GM13976 (cell line): ENCODE measurements around the gene ZFX.

ENCODE experiments used
- DNase-seq: peaks from one replicate; pipeline ENCODE4 v3.0.0; 2012; ENCODE audit warnings: low spot score
- in situ Hi-C: fragments of 300-500 bp; cut with MboI; formaldehyde crosslinking; loops from one replicate; pipeline ENCODE4 v1.12.0; 2022; ENCODE audit warnings: low sequenced_read_pairs, mixed read lengths, inconsistent platforms; ENCODE audit not compliant: unreplicated experiment
- TF ChIP-seq, protein P1 (sequence below): IDR thresholded peaks from 2 replicates; pipeline ENCODE4 v1.5.1; 2012; ENCODE audit warnings: borderline replicate concordance, mild to moderate bottlenecking; ENCODE audit not compliant: insufficient read depth; ENCODE audit errors: extremely low read depth, missing control alignments, control extremely low read depth

The ZFX gene

DNA sequence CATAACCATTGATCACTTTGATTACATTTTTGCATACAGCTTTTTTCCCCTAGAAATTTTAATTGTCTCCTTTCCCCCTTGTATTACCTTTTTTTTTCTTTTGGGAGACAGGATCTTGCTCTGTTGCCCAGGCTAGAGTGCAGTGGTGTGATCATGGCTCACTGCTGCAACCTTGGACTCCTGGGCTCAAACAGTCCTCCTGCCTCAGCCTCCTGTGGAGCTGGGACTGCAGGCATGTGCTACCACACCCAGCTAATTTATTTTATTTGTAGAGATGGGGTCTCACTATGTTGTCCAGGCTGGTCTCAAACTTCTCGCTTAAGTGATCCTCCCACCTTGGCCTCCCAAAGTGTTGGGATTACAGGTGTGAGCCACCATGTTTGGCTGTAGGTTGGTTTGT, 47.0 kb downstream of the ZFX start:
- TF ChIP-seq, protein P1, sequence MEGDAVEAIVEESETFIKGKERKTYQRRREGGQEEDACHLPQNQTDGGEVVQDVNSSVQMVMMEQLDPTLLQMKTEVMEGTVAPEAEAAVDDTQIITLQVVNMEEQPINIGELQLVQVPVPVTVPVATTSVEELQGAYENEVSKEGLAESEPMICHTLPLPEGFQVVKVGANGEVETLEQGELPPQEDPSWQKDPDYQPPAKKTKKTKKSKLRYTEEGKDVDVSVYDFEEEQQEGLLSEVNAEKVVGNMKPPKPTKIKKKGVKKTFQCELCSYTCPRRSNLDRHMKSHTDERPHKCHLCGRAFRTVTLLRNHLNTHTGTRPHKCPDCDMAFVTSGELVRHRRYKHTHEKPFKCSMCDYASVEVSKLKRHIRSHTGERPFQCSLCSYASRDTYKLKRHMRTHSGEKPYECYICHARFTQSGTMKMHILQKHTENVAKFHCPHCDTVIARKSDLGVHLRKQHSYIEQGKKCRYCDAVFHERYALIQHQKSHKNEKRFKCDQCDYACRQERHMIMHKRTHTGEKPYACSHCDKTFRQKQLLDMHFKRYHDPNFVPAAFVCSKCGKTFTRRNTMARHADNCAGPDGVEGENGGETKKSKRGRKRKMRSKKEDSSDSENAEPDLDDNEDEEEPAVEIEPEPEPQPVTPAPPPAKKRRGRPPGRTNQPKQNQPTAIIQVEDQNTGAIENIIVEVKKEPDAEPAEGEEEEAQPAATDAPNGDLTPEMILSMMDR, result no peak
- no peak for DNase-seq
- in situ Hi-C loops, result no loop called here

DNA sequence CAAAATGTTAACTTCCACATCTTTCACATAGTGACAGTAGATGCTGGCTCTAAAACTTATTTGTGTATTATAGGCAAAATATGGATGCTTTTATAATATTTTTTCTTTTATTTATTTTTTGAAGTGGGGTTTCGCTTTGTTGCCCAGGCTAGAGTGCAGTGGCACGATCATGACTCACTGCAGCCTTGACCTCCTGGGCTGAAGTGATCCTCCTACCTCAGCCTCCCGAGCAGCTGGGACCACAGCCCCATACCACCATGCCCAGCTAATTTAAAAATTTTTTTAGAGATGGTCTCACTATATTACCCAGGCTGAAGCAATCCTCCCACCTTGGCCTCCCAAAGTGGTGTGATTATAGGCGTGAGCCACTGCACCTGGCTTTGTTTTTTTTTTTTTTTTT, 48.6 kb downstream of the ZFX start:
- in situ Hi-C loops, result no loop called here
- no peak for DNase-seq

DNA sequence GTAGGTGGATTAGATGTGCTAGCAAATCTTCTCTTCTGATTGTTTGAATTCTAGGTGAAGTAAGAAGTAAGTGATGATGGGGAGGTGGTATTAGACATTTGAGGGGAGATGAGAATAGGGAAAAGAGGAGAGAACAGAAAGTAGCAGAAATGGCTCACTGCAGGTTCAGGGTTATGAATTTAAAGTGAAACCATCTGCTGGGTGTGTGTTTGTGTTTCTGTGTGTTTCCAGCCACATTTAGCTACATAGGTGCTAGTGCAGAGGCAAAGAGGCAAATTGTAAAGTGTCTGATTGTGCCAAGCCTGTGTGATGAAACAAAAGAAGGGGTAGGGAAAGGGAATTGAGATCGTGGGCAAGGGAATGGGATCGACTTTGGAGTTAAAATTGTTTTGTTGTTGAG, 50.6 kb downstream of the ZFX start:
- TF ChIP-seq, protein P1, result no peak
- no peak for DNase-seq
- in situ Hi-C loops, result no loop called here

More for the DNA sequence above, 48.6 kb downstream of the ZFX start:
- TF ChIP-seq, protein P1, result no peak

DNA sequence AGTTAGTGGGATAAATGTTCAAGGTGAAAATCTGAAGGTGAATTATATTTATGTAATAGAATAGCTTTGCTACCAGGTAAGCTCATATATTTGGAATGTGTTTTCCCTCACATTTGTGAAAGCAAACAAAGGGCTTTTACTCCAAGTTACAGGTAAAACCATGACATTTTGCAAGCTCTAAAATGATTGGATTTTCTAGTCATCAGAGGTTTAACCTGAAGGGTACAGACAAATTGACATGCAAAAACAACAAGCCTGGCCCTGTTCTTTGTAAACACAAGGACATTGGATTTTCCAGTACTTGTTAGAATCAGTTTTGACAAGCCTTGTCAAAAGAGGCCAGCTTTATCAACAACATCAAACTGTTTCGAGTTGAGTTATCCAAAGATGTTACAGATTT, 51.7 kb downstream of the ZFX start:
- in situ Hi-C loops, result no loop called here
- TF ChIP-seq, protein P1, result no peak
- DNase-seq, result no peak

DNA sequence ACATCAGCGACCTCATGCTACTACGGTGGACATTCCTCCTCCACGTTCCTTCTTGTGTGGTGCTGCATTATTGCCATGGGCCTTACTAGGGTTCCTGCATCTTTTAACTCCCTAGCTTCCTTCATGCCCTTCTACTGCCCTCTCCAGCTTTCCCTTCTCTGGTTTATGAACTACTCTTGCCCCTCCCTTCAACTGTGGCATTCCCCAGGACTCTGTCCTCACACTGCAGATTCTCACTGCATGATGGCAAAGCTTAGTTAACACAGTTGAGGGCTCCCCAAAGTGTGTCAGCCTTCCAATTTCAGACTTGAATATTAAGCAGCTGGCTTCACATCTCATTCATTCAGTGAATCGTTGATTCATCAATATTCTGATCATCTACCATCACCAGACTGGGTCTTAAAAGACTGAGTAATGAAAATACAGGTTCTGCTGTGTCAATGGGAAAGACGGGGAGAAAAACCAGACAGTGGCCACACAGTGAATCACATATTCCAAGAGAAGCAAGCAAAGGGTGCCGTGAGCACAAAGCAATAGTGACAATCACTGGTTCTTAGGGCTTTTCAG, 53.0 kb downstream of the ZFX start:
- TF ChIP-seq, protein P1, result no peak
- DNase-seq, result no peak
- in situ Hi-C loops, result no loop called here

DNA sequence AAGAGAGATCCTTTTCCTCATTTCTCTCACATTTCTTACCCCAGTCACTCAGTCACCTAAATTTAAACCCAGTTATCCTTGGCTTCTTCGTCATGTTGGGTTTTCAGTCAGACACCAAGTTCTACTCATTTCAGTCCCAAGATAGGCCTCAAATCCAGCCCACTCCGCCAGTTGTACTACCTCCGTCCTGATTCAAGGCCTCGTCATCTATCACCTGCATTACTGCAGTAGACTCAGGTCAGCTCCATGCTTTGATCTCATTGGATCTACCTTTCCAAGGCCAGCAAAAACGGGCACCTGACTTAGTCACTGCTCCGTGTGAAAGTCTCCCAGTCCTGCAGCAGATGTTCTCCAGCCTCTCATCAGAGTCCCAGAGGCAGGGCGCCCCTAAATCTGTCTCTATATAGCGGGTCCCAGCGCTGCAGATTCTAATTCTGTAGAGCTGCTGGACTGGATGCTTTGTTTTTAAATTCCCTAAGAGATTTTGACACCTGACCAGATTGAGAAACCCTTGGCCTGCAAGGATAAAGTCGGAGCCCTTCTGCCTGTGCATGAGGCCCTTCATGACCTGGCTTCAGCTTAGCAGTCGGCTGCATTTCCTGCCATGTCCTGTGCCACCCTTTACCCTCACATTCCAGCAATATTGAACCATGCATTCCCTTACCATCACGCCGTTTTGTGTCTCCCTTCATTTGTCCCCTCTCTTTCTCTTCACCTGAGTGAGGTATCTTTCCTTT, 53.7 kb downstream of the ZFX start:
- in situ Hi-C loops, result no loop called here
- TF ChIP-seq, protein P1, result no peak
- DNase-seq, result no peak
